Mucosa of descending colon (tissue), 3 donors: ENCODE results near the gene USP5. TPM values are rescaled to one million over a fixed set of nuclear protein-coding genes. Genes with fewer than 3 reads are reported as not detected.
"Not testable (repeated sequence)": the region's sequence is repeated elsewhere in the genome, so short reads cannot be mapped to it uniquely, and the experiment has no call there.

ENCODE experiments used
- ATAC-seq: fragments of 200-7000 bp; cut with Tn5 transposase; one replicate; pipeline ENCODE4 v1.9.1; 2020; ENCODE audit warnings: mild to moderate bottlenecking, moderate library complexity
- DNase-seq, 3 donors: peaks; one replicate each; pipeline ENCODE4 v3.0.0-alpha.2; 2020
- H3K36me3 ChIP-seq: fragments of 200-600 bp; one replicate; pipeline ENCODE4 v1.8.0; 2021; ENCODE audit warnings: low read depth, mild to moderate bottlenecking
- H3K4me1 ChIP-seq: fragments of 200-600 bp; one replicate; pipeline ENCODE4 v1.8.0; 2021; ENCODE audit warnings: low read depth, mild to moderate bottlenecking
- H3K4me3 ChIP-seq: fragments of 200-600 bp; one replicate; pipeline ENCODE4 v1.8.0; 2021; ENCODE audit warnings: mild to moderate bottlenecking
- H3K9me3 ChIP-seq: fragments of 200-600 bp; one replicate; pipeline ENCODE4 v1.8.0; 2021; ENCODE audit warnings: mild to moderate bottlenecking
- CTCF ChIP-seq: fragments of 200-600 bp; IDR thresholded peaks from one replicate; pipeline ENCODE4 v1.8.0; 2022; ENCODE audit warnings: antibody characterized with exemption, mild to moderate bottlenecking
- intact Hi-C, 2 donors: fragments of 100-400 bp; cut with DNase I in 1 of 2; cut with micrococcal nuclease in 1 of 2; formaldehyde crosslinking; loops; one replicate each; pipeline versions ENCODE4 v1.11.0 to v1.11.1; 2022; cut with DNase I, micrococcal nuclease
- total RNA-seq, 3 donors: library from RNA; stranded (reverse); fragmentation: NEBNext Ultra II Directional in 2 of 3; extraction: Animal tissue kit (Norgen Biotek cat#: 25700) in 2 of 3; gene quantifications; one replicate each; pipeline versions ENCODE4 v1.2.1 to v1.2.4, GENCODE V29; 2021 to 2023
- donor health status: DM: no; HTN: no; CAD: no; lungs with moderate emphysema.
- donor health status: DM: no; HTN: no; CAD: no.
- donor health status: DM: no; HTN: yes; CAD: no.

Gene USP5
- total RNA-seq, 3 donors from 2014 or later, result 65.9 to 80.7 (median 79.7) TPM

- Histone ChIP-seq H3K36me3 (no peaks in the 10 kb centered on the region), H3K9me3 (no peaks in the 10 kb centered on the region), H3K4me3 (peak overlapping the region; percentile 25), H3K4me1 (no peaks in the 10 kb centered on the region)
- DNase-seq (peak; percentile 99), ATAC-seq (peak; percentile 99)
- peak; percentile 94 for TF ChIP-seq CTCF
- intact Hi-C loops, result no loop called here
These were observed 39.1 kb downstream of the USP5 start for GRCh38 chr12:6890789-6891645.

DNA sequence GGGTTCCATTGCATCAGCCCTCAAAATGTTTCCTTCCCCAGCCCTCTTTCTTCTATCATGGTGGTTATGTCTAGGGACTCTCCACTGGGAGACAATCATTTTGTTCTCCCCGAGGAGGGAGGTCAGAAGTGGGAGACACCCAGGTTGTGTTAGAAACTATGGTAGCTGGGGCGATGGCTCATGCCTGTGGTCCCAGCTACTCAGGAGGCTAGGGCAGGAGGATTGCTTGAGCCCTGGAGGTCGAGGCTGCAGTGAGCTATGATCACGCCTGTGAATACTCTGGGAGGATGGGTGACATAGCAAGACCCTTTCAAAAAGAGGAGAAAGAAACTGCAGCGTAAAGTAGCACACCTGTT, 39.7 kb downstream of the USP5 start:
- Histone ChIP-seq H3K9me3 (no peaks in the 10 kb centered on the region), H3K36me3 (no peaks in the 10 kb centered on the region), H3K4me1 (no peaks in the 10 kb centered on the region), H3K4me3 (no peak overlapping the region)
- no peak for TF ChIP-seq CTCF
- intact Hi-C loops, result no loop called here
- no peak for DNase-seq
- ATAC-seq, result peak; percentile 3

DNA sequence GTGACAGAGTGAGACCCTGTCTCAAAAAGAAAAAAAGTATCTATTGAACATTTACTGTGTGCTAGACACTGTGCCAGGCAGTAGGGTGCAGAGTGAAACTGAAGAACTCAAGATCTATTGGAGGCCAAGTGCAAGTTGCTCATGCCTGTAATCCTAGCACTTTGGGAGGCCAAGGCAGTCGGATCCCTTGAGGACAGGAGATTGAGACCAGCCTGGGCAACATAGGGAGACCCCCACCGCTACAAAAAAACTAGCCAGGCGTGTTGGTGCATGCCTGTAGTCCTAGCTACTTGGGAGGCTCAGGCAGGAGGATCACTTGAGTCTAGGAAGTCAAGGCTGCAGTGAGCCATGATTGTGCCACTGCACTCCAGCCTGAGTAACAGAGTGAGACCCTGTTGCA, 40.7 kb downstream of the USP5 start:
- not testable (repeated sequence) for ATAC-seq, H3K4me1 ChIP-seq

GRCh38 chr12:6894321-6894720, 42.4 kb downstream of the USP5 start:
- ATAC-seq, result no peak
- H3K4me3 ChIP-seq, result no peak overlapping the region
- no peaks in the 10 kb centered on the region for H3K36me3 ChIP-seq
- H3K4me1 ChIP-seq, result peaks cover under 1% of the 10 kb centered on the region
- no peaks in the 10 kb centered on the region for H3K9me3 ChIP-seq
- intact Hi-C loops, result no loop called here
- DNase-seq, result no peak
- no peak for TF ChIP-seq CTCF

More for the DNA sequence above, 40.7 kb downstream of the USP5 start:
- H3K4me3 ChIP-seq, H3K36me3 ChIP-seq, H3K9me3 ChIP-seq, intact Hi-C loops, DNase-seq: not testable (repeated sequence)

- ATAC-seq (no peak), DNase-seq (no peak)
- Histone ChIP-seq H3K4me3 (no peak overlapping the region), H3K9me3 (no peaks in the 10 kb centered on the region), H3K4me1 (peaks cover 13% of the 10 kb centered on the region), H3K36me3 (no peaks in the 10 kb centered on the region)
- no peak for TF ChIP-seq CTCF
- intact Hi-C loops, result no loop called here
These were observed 45.0 kb downstream of the USP5 start for GRCh38 chr12:6896846-6897435.

- TF ChIP-seq CTCF, result no peak
- Histone ChIP-seq H3K36me3 (no peaks in the 10 kb centered on the region), H3K4me3 (no peak overlapping the region), H3K4me1 (peaks cover 16% of the 10 kb centered on the region), H3K9me3 (no peaks in the 10 kb centered on the region)
- intact Hi-C loops, result no loop called here
- no peak for ATAC-seq
- DNase-seq, result no peak
These were observed 47.5 kb downstream of the USP5 start for GRCh38 chr12:6899427-6899826.
